KMS-11 (cell line): Measurements from ENCODE around the gene CTIF.

ENCODE experiments used
- H2AFZ ChIP-seq: fragments of 200-600 bp; sonication (generic); 2 replicates; pipeline ENCODE4 v1.6.1; 2016; ENCODE audit warnings: antibody characterized with exemption, mixed run types, low read depth
- H3K27ac ChIP-seq: fragments of 200-600 bp; sonication (generic); 2 replicates; pipeline ENCODE4 v1.6.1; 2016; ENCODE audit warnings: mild to moderate bottlenecking, mixed run types
- H3K27me3 ChIP-seq: fragments of 200-600 bp; sonication (generic); 2 replicates; pipeline ENCODE4 v1.6.1; 2017; ENCODE audit warnings: mild to moderate bottlenecking, low read depth, mixed run types, moderate library complexity; ENCODE audit not compliant: insufficient read depth
- H3K36me3 ChIP-seq: fragments of 200-600 bp; sonication (generic); 2 replicates; pipeline ENCODE4 v1.6.1; 2017; ENCODE audit warnings: mild to moderate bottlenecking, mixed run types; ENCODE audit not compliant: insufficient read depth
- H3K4me1 ChIP-seq: fragments of 200-600 bp; sonication (generic); 2 replicates; pipeline ENCODE4 v1.6.1; 2016; ENCODE audit warnings: mild to moderate bottlenecking, low read depth, mixed run types; ENCODE audit not compliant: poor library complexity, severe bottlenecking
- H3K4me2 ChIP-seq: fragments of 200-600 bp; sonication (generic); 2 replicates; pipeline ENCODE4 v1.7.0; 2016; ENCODE audit warnings: mild to moderate bottlenecking, mixed run types
- H3K4me3 ChIP-seq: fragments of 200-600 bp; sonication (generic); IDR thresholded peaks from 2 replicates; pipeline ENCODE4 v1.6.1; 2017; ENCODE audit warnings: low read depth, low read length, mixed read lengths; ENCODE audit not compliant: insufficient read depth
- H3K79me2 ChIP-seq: fragments of 200-600 bp; sonication (generic); 2 replicates; pipeline ENCODE4 v1.6.1; 2016; ENCODE audit warnings: low read depth, mixed run types; ENCODE audit not compliant: insufficient read depth
- H3K9ac ChIP-seq: fragments of 200-600 bp; sonication (generic); 2 replicates; pipeline ENCODE4 v1.6.1; 2016; ENCODE audit warnings: mild to moderate bottlenecking, mixed run types
- H4K20me1 ChIP-seq: fragments of 200-600 bp; sonication (generic); 2 replicates; pipeline ENCODE4 v1.6.1; 2016; ENCODE audit warnings: mild to moderate bottlenecking, mixed run types; ENCODE audit not compliant: insufficient read depth
- TF ChIP-seq, protein P1 (sequence below): fragments of 200-600 bp; sonication (generic); conservative IDR thresholded peaks from 2 replicates; pipeline ENCODE4 v1.6.1; 2017; ENCODE audit warnings: low read depth, mild to moderate bottlenecking, antibody characterized with exemption, low read length, moderate library complexity, mixed read lengths

The CTIF gene

DNA sequence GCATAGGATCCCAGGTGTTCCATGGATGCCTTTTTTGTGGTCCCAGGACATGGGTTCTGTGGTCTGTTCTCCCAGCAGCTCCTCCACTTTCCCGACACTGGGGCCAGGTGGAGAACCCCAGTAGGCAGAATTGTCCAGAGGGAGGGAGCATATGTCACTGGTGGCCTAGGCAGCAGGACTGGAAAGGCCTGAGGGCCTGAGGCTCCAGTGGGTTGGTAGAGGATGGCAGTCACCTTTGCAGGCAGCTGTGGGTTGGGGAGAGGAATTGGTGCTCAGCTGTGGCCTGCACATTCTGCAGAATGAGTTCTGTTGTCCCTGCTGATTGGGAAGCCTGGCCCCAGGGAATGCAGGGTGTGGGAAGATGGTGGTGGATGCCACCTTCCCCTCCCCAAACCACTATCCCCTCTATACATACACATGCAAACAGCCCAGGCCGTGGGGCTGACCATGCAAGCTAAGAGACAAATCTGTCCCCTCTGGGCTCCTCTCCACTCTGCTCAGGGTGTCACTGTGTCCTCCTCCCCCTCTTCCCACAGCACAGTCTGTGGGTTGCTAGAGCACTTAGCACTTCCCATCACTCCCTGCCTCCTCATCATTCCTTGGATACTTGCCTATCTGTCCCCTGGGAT lies 11.4 kb downstream of the CTIF start:
- H3K4me3 ChIP-seq, result no peak overlapping the region
- peaks cover 12% of the 10 kb centered on the region; the same call in 1 of the 2 replicates for H3K79me2 ChIP-seq
- no peak overlapping the region for H3K27ac ChIP-seq
- TF ChIP-seq, protein P1, sequence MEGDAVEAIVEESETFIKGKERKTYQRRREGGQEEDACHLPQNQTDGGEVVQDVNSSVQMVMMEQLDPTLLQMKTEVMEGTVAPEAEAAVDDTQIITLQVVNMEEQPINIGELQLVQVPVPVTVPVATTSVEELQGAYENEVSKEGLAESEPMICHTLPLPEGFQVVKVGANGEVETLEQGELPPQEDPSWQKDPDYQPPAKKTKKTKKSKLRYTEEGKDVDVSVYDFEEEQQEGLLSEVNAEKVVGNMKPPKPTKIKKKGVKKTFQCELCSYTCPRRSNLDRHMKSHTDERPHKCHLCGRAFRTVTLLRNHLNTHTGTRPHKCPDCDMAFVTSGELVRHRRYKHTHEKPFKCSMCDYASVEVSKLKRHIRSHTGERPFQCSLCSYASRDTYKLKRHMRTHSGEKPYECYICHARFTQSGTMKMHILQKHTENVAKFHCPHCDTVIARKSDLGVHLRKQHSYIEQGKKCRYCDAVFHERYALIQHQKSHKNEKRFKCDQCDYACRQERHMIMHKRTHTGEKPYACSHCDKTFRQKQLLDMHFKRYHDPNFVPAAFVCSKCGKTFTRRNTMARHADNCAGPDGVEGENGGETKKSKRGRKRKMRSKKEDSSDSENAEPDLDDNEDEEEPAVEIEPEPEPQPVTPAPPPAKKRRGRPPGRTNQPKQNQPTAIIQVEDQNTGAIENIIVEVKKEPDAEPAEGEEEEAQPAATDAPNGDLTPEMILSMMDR, result no peak
- no peaks in the 10 kb centered on the region for H3K27me3 ChIP-seq
- no peak overlapping the region for H3K4me2 ChIP-seq
- H3K9ac ChIP-seq, result no peak overlapping the region
- no peak overlapping the region for H2AFZ ChIP-seq
- peaks cover 18% of the 10 kb centered on the region for H3K4me1 ChIP-seq
- no peaks in the 10 kb centered on the region; the same call in 1 of the 2 replicates for H4K20me1 ChIP-seq
- no peaks in the 10 kb centered on the region for H3K36me3 ChIP-seq

DNA sequence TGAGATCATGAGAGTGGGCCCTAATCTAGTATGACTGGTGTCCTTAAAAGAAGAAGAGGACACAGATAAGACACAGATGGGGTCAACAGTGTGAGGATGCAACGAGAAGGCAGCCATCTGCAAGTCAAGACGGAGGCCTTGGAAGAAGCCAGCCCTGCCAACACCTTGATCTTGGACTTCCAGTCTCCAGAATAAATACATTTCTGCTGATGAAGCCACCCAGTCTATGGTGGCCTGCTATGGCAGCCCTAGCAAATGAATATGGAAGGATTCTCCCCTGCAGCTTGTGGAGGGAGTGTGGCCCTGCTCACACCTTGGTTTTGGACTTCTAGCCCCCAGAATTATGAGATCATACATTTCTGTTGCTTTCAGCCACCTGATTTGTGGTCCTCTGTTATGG lies 12.3 kb downstream of the CTIF start:
- Histone ChIP-seq H4K20me1 (no peaks in the 10 kb centered on the region; the same call in 1 of the 2 replicates), H3K79me2 (peaks cover 12% of the 10 kb centered on the region; the same call in 1 of the 2 replicates), H2AFZ (no peak overlapping the region), H3K27me3 (no peaks in the 10 kb centered on the region), H3K36me3 (no peaks in the 10 kb centered on the region), H3K4me3 (no peak overlapping the region), H3K4me1 (peaks cover 18% of the 10 kb centered on the region), H3K9ac (no peak overlapping the region), H3K4me2 (no peak overlapping the region), H3K27ac (no peak overlapping the region)
- TF ChIP-seq, protein P1, result no peak

DNA sequence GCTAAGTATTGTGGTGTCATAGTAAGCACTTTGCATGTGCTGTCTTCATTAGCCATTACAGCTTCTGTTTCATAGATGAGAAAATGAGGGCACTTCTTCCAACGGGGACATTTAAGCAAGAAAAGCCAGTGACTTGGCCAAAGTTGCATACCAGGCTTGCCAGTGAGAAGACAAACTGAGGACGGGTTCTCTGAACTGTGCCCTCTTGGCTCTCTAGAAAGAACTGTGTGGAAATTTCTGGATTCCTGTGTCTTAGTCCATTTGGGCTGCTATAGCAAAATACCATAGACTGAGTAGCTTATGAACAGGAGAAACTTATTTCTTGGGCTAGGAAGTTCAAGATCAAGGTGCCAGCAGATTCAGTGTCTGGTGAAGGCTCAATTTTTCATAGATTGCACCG lies 13.3 kb downstream of the CTIF start:
- TF ChIP-seq, protein P1, result no peak
- no peak overlapping the region for H2AFZ ChIP-seq
- H3K36me3 ChIP-seq, result no peaks in the 10 kb centered on the region
- no peaks in the 10 kb centered on the region for H3K27me3 ChIP-seq
- no peak overlapping the region for H3K4me3 ChIP-seq
- H3K4me2 ChIP-seq, result no peak overlapping the region
- no peak overlapping the region for H3K9ac ChIP-seq
- H3K79me2 ChIP-seq, result peaks cover 12% of the 10 kb centered on the region; the same call in 1 of the 2 replicates
- H3K4me1 ChIP-seq, result peaks cover 17% of the 10 kb centered on the region
- no peaks in the 10 kb centered on the region; the same call in 1 of the 2 replicates for H4K20me1 ChIP-seq
- no peak overlapping the region for H3K27ac ChIP-seq

DNA sequence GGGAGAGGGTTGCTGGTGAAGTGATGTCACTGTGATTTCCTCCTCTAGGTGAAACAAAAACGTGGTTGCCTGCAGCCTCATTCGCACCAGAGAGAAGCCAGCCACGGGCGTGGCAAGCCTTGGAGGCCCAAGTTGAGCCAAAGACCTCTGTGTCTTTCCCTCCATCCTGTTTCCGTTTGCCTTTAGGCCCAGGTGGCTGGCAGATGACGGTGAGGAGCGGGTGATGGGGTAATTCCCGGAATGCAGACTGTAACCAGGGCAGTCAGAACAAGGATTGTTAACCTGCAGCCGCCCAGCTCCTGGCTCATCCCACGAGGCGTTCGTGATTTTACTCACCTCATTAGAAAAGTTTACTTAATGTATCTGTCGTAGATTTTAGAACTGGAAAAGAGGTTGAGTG lies 14.4 kb downstream of the CTIF start:
- no peak overlapping the region for H3K4me3 ChIP-seq
- H3K27ac ChIP-seq, result no peak overlapping the region
- H3K79me2 ChIP-seq, result peaks cover 12% of the 10 kb centered on the region; the same call in 1 of the 2 replicates
- no peaks in the 10 kb centered on the region; the same call in 1 of the 2 replicates for H4K20me1 ChIP-seq
- no peak overlapping the region for H3K4me2 ChIP-seq
- no peak overlapping the region for H3K9ac ChIP-seq
- peaks cover 6% of the 10 kb centered on the region for H3K4me1 ChIP-seq
- no peak overlapping the region for H2AFZ ChIP-seq
- no peaks in the 10 kb centered on the region for H3K36me3 ChIP-seq
- TF ChIP-seq, protein P1, result no peak
- H3K27me3 ChIP-seq, result no peaks in the 10 kb centered on the region
